Psoas muscle (tissue), 8 donors: ENCODE results near the gene IL1R2. TPM values are rescaled to one million over a fixed set of nuclear protein-coding genes. Genes with fewer than 3 reads are reported as not detected.

Source experiments
- ATAC-seq, 4 donors: fragments of 200-7000 bp; cut with Tn5 transposase; one replicate each; pipeline ENCODE4 v1.9.1; 2020; ENCODE audit warnings: moderate library complexity in 3 of 4, mild to moderate bottlenecking in 2 of 4
- DNase-seq, 2 donors: peaks; one replicate each; pipeline ENCODE4 v3.0.0-alpha.2; 2020
- H3K27ac ChIP-seq: fragments of 200-600 bp; one replicate; pipeline ENCODE4 v1.8.0; 2022
- H3K27me3 ChIP-seq, 3 donors: fragments of 200-600 bp in 1 of 3; one replicate each; pipeline versions ENCODE4 v1.6.1 to v1.8.0; 2013 to 2022; ENCODE audit warnings: low read length in 2 of 3, mild to moderate bottlenecking in 2 of 3, moderate library complexity in 1 of 3; ENCODE audit not compliant: insufficient read depth in 3 of 3
- H3K36me3 ChIP-seq, 2 donors: fragments of 200-600 bp in 1 of 2; one replicate each; pipeline versions ENCODE4 v1.6.1 to v1.8.0; 2013 to 2022; ENCODE audit warnings: low read depth in 1 of 2, mild to moderate bottlenecking in 1 of 2, moderate library complexity in 1 of 2; ENCODE audit not compliant: insufficient read depth in 1 of 2
- H3K4me1 ChIP-seq: fragments of 200-600 bp; one replicate; pipeline ENCODE4 v1.8.0; 2022
- H3K4me3 ChIP-seq: fragments of 200-600 bp; one replicate; pipeline ENCODE4 v1.8.0; 2022; ENCODE audit warnings: mild to moderate bottlenecking
- H3K9me3 ChIP-seq: fragments of 200-600 bp; one replicate; pipeline ENCODE4 v1.8.0; 2022
- WGBS, 3 donors: extraction: QIAGEN DNeasy Blood & Tissue Kit; methylation state at CpG; one replicate each; pipeline versions ENCODE4 v1.1.6 to v1.1.7; 2013; 5-methylcytosine and 5-hydroxymethylcytosine counted together
- intact Hi-C, 2 donors: fragments of 100-400 bp; cut with DNase I; formaldehyde crosslinking; loops; one replicate each; pipeline versions ENCODE4 v1.11.0 to v1.14.2; 2022
- polyA plus RNA-seq, 3 donors: library from polyadenylated mRNA; stranded (reverse); fragments of 200-250 nt; gene quantifications; one replicate each; pipeline ENCODE4 v1.2.3, GENCODE V29; 2013
- total RNA-seq, 4 donors: library from RNA; stranded (reverse); fragmentation: NEBNext Ultra II Directional in 2 of 4; extraction: Animal tissue kit (Norgen Biotek cat#: 25700) in 2 of 4; gene quantifications; one replicate each; pipeline versions ENCODE4 v1.2.1 to v1.2.4, GENCODE V29; 2021 to 2023
- TF ChIP-seq, protein P1 (sequence below): fragments of 200-600 bp; IDR thresholded peaks from one replicate; pipeline ENCODE4 v1.8.0; 2022; ENCODE audit warnings: antibody characterized with exemption
- donor health status: healthy with polysubstance abuse.
- donor health status: DM: no; HTN: no; CAD: no; lungs with moderate emphysema.
- donor health status: Bipolar disorder and iron deficiency.
- donor health status: healthy.
- donor health status: DM: yes; HTN: yes; CAD: no.
- donor health status: DM: no; HTN: no; CAD: no.
- donor health status: DM: no; HTN: no; CAD: no.
- donor health status: DM: yes; HTN: yes; CAD: no.

IL1R2 gene
- total and polyA plus RNA-seq, 7 donors = 0.41 to 3.4 (median 1.3) TPM

DNA sequence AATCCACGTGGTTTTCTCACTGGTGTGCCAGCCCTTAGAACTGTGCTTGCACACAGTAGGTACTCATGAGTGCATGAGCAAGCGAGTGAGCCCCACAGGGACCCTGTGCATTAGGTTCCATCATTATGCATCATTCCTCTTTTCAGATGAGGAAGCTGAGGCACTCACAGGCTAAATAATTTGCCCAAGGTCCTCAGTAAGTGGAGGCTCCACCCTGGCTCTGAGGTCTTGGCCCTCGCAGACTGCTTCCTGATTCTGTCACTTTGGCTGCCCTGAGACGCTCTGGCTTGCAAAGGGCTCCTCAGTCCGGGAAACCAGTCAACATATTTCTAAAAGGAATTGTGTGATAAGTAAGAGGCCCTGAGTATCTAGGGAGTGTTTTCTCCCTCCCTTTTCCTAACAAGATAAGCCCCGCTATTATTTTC, 71.7 kb downstream of the IL1R2 start:
- H3K36me3 ChIP-seq = no peaks in the 10 kb centered on the region
- WGBS, 3 donors = 29 to 44% (median 36%) methylated on average over 6 of the region's 6 CpGs
- ATAC-seq (peak; percentile 30 to 55 (median 44)), DNase-seq (peak; percentile 77 to 85)
- no peaks in the 10 kb centered on the region for H3K27me3 ChIP-seq
- TF ChIP-seq, protein P1, sequence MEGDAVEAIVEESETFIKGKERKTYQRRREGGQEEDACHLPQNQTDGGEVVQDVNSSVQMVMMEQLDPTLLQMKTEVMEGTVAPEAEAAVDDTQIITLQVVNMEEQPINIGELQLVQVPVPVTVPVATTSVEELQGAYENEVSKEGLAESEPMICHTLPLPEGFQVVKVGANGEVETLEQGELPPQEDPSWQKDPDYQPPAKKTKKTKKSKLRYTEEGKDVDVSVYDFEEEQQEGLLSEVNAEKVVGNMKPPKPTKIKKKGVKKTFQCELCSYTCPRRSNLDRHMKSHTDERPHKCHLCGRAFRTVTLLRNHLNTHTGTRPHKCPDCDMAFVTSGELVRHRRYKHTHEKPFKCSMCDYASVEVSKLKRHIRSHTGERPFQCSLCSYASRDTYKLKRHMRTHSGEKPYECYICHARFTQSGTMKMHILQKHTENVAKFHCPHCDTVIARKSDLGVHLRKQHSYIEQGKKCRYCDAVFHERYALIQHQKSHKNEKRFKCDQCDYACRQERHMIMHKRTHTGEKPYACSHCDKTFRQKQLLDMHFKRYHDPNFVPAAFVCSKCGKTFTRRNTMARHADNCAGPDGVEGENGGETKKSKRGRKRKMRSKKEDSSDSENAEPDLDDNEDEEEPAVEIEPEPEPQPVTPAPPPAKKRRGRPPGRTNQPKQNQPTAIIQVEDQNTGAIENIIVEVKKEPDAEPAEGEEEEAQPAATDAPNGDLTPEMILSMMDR = no peak
- H3K9me3 ChIP-seq = peaks cover 3% of the 10 kb centered on the region
- H3K4me3 ChIP-seq = no peak overlapping the region
- intact Hi-C loops = loop anchor here in 1 of 2 donors (5.0 kb wide), 1 partner anchor 104 kb away; no protein-coding TSS in a partner anchor
- H3K4me1 ChIP-seq = peaks cover 72% of the 10 kb centered on the region
- H3K27ac ChIP-seq = peak overlapping the region; percentile 95

DNA sequence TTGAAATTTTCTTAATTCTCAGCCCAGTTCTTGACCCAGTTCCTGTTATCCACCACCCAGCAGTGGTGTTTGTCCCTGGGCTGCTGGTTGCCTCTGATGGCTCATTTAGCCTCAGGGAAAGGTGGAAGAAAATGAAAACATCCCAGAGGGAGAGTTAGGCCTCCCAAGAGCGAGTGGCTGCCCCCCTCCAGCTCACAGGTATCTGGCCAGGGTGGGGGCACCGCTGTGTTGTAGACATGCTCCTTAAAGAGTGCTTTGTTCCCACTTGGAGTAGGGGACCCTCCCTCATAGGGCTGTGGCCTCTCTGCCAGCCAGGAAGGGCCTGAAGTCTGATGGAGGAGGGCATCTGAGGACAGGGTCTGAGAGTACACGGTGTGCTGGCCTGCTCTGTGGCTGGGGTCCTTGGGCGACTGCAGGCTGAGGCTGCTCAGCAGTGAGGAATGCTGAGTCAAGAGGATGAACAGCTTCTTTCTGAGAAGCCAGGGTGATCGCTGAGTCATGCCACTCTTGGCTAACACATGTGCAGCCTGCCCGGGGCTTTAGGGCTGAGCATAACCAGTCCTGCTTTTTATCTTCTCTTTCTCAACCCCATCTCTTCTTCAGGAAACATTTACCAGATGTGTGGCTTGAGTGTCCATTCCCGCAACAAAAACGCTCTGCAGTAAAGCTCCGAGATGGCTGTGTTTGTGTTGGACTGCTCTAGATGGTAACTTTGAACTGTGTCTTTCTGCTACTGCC, 72.3 kb downstream of the IL1R2 start:
- H3K27me3 ChIP-seq = no peaks in the 10 kb centered on the region
- WGBS, 3 donors = 19 to 28% (median 27%) methylated on average over 9 of the region's 9 CpGs
- H3K36me3 ChIP-seq = no peaks in the 10 kb centered on the region
- DNase-seq = peak; percentile 92 to 94
- peak overlapping the region; percentile 95 for H3K27ac ChIP-seq
- H3K9me3 ChIP-seq = peaks cover 3% of the 10 kb centered on the region
- H3K4me1 ChIP-seq = peaks cover 74% of the 10 kb centered on the region
- H3K4me3 ChIP-seq = peak overlapping the region; percentile 39
- peak; percentile 86 to 91 (median 88) for ATAC-seq
- intact Hi-C loops = loop anchor here in 1 of 2 donors (5.0 kb wide), 1 partner anchor 103 kb away; no protein-coding TSS in a partner anchor
- TF ChIP-seq, protein P1 = no peak

DNA sequence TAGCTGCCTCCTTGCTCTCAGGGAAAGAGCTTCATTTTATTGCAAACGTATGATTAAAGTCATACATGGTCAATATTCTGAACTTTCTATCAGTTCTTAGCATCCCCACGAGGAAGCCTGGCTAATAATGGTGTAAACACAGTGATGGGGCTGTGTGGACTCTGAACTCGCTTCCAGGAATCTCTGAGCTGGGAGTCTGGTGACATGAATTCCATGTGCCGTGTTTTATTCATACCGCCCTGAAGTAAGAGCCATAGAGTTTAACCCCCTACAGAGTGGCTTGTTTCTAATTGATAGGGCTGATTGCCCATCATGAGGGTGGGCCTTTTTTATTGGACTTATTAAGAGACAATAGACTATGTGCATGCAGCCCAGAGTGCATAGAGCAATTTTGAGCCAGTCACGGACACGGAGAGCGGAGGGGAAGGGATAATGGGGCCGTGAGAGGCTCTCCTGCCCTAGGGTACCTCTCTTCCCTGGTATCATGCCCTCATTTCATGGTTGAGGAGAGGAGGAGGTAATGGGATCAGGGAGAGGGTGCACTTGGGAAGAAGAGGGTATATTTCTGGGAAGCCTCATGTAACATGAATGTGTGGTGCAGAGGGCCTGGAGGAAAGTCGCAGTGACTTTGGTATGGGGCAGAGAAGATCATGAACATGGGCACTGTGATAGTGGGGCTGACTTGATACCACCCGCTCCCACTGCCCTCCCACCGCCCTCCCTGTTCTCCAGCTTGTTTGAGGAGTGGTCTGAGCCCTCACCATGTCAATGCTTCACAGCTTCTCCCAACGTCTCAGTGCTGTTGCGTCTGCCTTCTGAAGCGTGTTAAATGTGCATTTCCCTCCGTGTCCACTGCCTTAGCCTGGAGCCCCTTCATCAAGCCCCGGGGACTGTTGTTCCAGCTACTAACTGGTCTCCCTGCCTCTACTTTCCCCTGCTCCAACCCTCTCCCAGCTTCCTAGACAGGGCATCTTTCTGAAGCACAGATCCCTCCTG, 73.2 kb downstream of the IL1R2 start:
- TF ChIP-seq, protein P1 = no peak
- DNase-seq = no peak
- Histone ChIP-seq H3K4me1 (peaks cover 81% of the 10 kb centered on the region), H3K9me3 (peaks cover 3% of the 10 kb centered on the region), H3K27ac (peak overlapping the region; percentile 95), H3K4me3 (peak overlapping the region; percentile 39), H3K27me3 (no peaks in the 10 kb centered on the region), H3K36me3 (no peaks in the 10 kb centered on the region)
- intact Hi-C loops = loop anchor here (5.0 kb wide), 2 partner anchors 37 to 102 kb away; no protein-coding TSS in a partner anchor
- peak; percentile 39 to 52 (median 46) for ATAC-seq
- 62 to 74% (median 64%) methylated on average over 17 of the region's 17 CpGs for WGBS, 3 donors

DNA sequence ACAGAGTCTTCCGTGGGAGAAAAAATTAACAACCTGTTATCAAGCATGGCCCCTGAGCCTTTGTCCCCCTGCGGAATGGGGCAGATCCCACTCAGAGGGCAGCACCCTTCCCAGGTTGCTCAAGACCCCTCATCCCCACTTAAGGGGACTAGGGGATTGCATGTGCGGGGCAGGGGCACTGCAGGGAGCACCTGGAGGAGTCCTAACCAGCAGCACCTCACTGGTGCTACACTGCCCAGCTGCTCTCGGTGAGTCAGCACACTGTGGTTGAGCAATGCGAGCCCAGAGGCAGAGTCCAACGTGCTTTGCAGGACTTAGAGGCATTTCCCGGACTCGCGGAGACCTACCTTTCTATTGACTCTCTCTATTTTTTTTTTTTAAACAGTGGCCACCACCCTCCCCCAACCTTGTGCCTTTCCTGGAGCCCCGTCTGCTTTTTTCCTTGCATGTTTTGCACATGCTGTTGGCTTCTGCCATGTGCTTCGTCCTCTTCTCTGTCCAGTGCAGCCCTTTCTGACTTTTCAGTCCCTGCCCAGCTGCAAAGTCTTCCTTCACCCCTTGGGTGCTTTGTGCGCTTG, 74.0 kb downstream of the IL1R2 start:
- Histone ChIP-seq H3K4me1 (peaks cover 73% of the 10 kb centered on the region), H3K4me3 (no peak overlapping the region), H3K36me3 (no peaks in the 10 kb centered on the region), H3K27me3 (no peaks in the 10 kb centered on the region), H3K27ac (peak overlapping the region; percentile 95), H3K9me3 (peaks cover 3% of the 10 kb centered on the region)
- peak; percentile 73 to 77 for DNase-seq
- TF ChIP-seq, protein P1 = no peak
- WGBS, 3 donors = 58 to 87% (median 64%) methylated on average over 12 of the region's 12 CpGs
- peak; percentile 37 to 68 (median 62) for ATAC-seq
- intact Hi-C loops = loop anchor here (5.0 kb wide), 1 partner anchor 37 kb away; no protein-coding TSS in a partner anchor
